Choroid plexus epithelial cell (primary cell): Measurements from ENCODE around the gene POLN.

ENCODE experiments used
- DNase-seq: peaks from one replicate; pipeline ENCODE4 v3.0.0-alpha.2; 2010; ENCODE audit warnings: low read depth
- H3K4me3 ChIP-seq: 2 replicates; pipeline ENCODE4 v1.5.1; 2011; ENCODE audit warnings: low read depth, mild to moderate bottlenecking, control low read depth, low read length, moderate library complexity
- CTCF ChIP-seq: conservative IDR thresholded peaks from 2 replicates; pipeline ENCODE4 v1.5.1; 2011; ENCODE audit warnings: low read depth, mild to moderate bottlenecking, control low read depth, inconsistent platforms, low read length, moderate library complexity

Gene POLN

GRCh38 chr4:2071912-2072867 is 169.7 kb downstream of the POLN start:
- no peak for DNase-seq
- TF ChIP-seq CTCF: no peak
- no peak overlapping the region for H3K4me3 ChIP-seq

- DNase-seq: no peak
- TF ChIP-seq CTCF: no peak
- no peak overlapping the region for H3K4me3 ChIP-seq
Measured at GRCh38 chr4:2071252-2071911, 170.5 kb downstream of the POLN start.

GRCh38 chr4:2070421-2071251 is 171.3 kb downstream of the POLN start:
- no peak for TF ChIP-seq CTCF
- no peak for DNase-seq
- H3K4me3 ChIP-seq: no peak overlapping the region

- no peak for DNase-seq
Measured at GRCh38 chr4:2069986-2070385, 171.9 kb downstream of the POLN start.

GRCh38 chr4:2069161-2069971 is 172.6 kb downstream of the POLN start:
- no peak for TF ChIP-seq CTCF
- DNase-seq: no peak
- H3K4me3 ChIP-seq: no peak overlapping the region

More at GRCh38 chr4:2069986-2070385, 171.9 kb downstream of the POLN start:
- TF ChIP-seq CTCF: no peak
- no peak overlapping the region for H3K4me3 ChIP-seq

- no peak overlapping the region for H3K4me3 ChIP-seq
- no peak for DNase-seq
- TF ChIP-seq CTCF: no peak
Measured at GRCh38 chr4:2068566-2068965, 173.4 kb downstream of the POLN start.
